ENCODE measurements around the gene OLFML2A. TPM values are rescaled to one million over a fixed set of nuclear protein-coding genes. Genes with fewer than 3 reads are reported as not detected.
A peak's percentile ranks its signal among the peaks of the same experiment; 100 is the strongest.

OLFML2A gene
- total RNA-seq, 1 experiment from 2014 or later = 6.7 TPM

DNA sequence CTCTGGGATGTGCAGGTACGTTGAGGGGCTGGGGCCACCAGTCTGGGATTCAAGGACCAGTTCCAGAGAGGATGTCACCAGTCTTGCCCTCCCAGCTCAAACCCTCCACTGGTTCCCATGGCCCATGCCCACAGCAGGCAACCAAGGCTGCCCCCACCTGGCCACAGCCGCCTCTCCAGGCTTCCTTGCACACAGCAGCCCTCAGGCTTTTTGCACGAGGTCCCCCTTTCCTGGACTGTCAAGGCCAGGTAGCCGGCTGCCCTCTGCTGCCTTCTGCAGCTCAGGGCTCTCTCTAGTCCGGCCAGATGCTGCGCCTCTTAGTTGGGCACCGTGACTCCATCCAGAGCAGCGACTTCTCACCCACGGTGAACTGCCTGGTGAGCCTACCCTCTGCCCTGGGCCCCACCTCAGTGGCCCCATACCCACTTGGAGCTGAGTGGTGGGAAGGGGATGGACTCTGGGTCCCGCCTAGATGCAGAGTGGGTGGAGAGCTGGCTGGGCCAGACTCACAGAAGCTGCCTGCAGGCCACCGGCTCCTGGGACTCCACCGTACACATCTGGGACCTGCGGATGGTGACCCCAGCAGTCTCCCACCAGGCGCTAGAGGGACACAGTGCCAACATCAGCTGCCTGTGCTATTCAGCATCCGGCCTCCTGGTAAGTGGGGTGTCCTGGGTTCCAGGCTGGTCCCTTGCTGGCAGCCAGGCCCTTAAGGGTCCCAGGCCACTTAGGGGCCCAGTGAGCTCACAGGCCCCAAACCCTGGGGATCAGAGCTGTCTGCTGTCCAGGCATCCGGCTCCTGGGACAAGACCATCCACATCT is 79.2 kb downstream of the OLFML2A start (continued):
- TF ChIP-seq, protein P1, sequence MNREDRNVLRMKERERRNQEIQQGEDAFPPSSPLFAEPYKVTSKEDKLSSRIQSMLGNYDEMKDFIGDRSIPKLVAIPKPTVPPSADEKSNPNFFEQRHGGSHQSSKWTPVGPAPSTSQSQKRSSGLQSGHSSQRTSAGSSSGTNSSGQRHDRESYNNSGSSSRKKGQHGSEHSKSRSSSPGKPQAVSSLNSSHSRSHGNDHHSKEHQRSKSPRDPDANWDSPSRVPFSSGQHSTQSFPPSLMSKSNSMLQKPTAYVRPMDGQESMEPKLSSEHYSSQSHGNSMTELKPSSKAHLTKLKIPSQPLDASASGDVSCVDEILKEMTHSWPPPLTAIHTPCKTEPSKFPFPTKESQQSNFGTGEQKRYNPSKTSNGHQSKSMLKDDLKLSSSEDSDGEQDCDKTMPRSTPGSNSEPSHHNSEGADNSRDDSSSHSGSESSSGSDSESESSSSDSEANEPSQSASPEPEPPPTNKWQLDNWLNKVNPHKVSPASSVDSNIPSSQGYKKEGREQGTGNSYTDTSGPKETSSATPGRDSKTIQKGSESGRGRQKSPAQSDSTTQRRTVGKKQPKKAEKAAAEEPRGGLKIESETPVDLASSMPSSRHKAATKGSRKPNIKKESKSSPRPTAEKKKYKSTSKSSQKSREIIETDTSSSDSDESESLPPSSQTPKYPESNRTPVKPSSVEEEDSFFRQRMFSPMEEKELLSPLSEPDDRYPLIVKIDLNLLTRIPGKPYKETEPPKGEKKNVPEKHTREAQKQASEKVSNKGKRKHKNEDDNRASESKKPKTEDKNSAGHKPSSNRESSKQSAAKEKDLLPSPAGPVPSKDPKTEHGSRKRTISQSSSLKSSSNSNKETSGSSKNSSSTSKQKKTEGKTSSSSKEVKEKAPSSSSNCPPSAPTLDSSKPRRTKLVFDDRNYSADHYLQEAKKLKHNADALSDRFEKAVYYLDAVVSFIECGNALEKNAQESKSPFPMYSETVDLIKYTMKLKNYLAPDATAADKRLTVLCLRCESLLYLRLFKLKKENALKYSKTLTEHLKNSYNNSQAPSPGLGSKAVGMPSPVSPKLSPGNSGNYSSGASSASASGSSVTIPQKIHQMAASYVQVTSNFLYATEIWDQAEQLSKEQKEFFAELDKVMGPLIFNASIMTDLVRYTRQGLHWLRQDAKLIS (CRISPR knock-in tag; IDR thresholded peaks at IDR 0.05; ENCODE audit: borderline replicate concordance) = no peak
- TF ChIP-seq ZNF396 (CRISPR knock-in tag; IDR thresholded peaks at IDR 0.05; ENCODE audit: borderline replicate concordance) (no peak), STAT6 (CRISPR knock-in tag; conservative IDR thresholded peaks at IDR 0.05; ENCODE audit: low read depth) (0 out of 2 replicates have a peak, but pooled peaks have one; percentile 42), NFYB (CRISPR knock-in tag; conservative IDR thresholded peaks at IDR 0.05; ENCODE audit: low read depth) (no peak), ZNF671 (CRISPR knock-in tag; IDR thresholded peaks at IDR 0.05) (peak; percentile 28; the same call in 1 of the 2 replicates), TCF7 (CRISPR knock-in tag; IDR thresholded peaks at IDR 0.05; ENCODE audit: low read depth) (no peak), ZBTB21 (CRISPR knock-in tag; IDR thresholded peaks at IDR 0.05; ENCODE audit: borderline replicate concordance) (peak; percentile 47; the same call in 1 of the 2 replicates), EMX1 (CRISPR knock-in tag; IDR thresholded peaks at IDR 0.05) (no peak; the same call in 1 of the 2 replicates), CDX4 (CRISPR knock-in tag; IDR thresholded peaks at IDR 0.05; ENCODE audit: borderline replicate concordance) (no peak), CREB1 (CRISPR knock-in tag; IDR thresholded peaks at IDR 0.05) (no peak), NR3C1 (CRISPR knock-in tag; conservative IDR thresholded peaks at IDR 0.05; ENCODE audit: low read depth) (no peak), RORB (CRISPR knock-in tag; IDR thresholded peaks at IDR 0.05) (no peak), ZSCAN18 (CRISPR knock-in tag; IDR thresholded peaks at IDR 0.05) (no peak), ATF6 (CRISPR knock-in tag; IDR thresholded peaks at IDR 0.05) (no peak), ZNF425 (CRISPR knock-in tag; conservative IDR thresholded peaks at IDR 0.05) (peak; percentile 20), ZNF138 (CRISPR knock-in tag; conservative IDR thresholded peaks at IDR 0.05) (no peak), ZNF121 (CRISPR knock-in tag; IDR thresholded peaks at IDR 0.05) (no peak), MYBL2 (CRISPR knock-in tag; IDR thresholded peaks at IDR 0.05) (no peak)
- TF ChIP-seq, protein P2, sequence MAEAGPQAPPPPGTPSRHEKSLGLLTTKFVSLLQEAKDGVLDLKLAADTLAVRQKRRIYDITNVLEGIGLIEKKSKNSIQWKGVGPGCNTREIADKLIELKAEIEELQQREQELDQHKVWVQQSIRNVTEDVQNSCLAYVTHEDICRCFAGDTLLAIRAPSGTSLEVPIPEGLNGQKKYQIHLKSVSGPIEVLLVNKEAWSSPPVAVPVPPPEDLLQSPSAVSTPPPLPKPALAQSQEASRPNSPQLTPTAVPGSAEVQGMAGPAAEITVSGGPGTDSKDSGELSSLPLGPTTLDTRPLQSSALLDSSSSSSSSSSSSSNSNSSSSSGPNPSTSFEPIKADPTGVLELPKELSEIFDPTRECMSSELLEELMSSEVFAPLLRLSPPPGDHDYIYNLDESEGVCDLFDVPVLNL (CRISPR knock-in tag; IDR thresholded peaks at IDR 0.05; ENCODE audit: borderline replicate concordance, low read depth) = no peak
- TF ChIP-seq, protein P3, sequence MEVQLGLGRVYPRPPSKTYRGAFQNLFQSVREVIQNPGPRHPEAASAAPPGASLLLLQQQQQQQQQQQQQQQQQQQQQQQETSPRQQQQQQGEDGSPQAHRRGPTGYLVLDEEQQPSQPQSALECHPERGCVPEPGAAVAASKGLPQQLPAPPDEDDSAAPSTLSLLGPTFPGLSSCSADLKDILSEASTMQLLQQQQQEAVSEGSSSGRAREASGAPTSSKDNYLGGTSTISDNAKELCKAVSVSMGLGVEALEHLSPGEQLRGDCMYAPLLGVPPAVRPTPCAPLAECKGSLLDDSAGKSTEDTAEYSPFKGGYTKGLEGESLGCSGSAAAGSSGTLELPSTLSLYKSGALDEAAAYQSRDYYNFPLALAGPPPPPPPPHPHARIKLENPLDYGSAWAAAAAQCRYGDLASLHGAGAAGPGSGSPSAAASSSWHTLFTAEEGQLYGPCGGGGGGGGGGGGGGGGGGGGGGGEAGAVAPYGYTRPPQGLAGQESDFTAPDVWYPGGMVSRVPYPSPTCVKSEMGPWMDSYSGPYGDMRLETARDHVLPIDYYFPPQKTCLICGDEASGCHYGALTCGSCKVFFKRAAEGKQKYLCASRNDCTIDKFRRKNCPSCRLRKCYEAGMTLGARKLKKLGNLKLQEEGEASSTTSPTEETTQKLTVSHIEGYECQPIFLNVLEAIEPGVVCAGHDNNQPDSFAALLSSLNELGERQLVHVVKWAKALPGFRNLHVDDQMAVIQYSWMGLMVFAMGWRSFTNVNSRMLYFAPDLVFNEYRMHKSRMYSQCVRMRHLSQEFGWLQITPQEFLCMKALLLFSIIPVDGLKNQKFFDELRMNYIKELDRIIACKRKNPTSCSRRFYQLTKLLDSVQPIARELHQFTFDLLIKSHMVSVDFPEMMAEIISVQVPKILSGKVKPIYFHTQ (CRISPR knock-in tag; IDR thresholded peaks at IDR 0.05) = no peak

Data from WTC11 (cell line).